Suprapubic skin (tissue), 3 donors: ENCODE data around the gene PKP3.

Experiments used
- CTCF ChIP-seq, 2 donors: fragments of 200-600 bp in 1 of 2; fragments of 450-650 bp in 1 of 2; sonication (generic) in 1 of 2; IDR thresholded peaks; one replicate each; pipeline ENCODE4 v1.5.1; 2016 to 2019; ENCODE audit warnings: antibody characterized with exemption in 2 of 2, mild to moderate bottlenecking in 1 of 2, moderate library complexity in 1 of 2
- POLR2AphosphoS5 ChIP-seq, 3 donors: sonication (generic); formaldehyde crosslinking; IDR thresholded peaks; one replicate each; pipeline ENCODE4 v1.6.1; 2017; ENCODE audit warnings: antibody characterized with exemption in 3 of 3

- TF ChIP-seq POLR2AphosphoS5 (IDR thresholded peaks at IDR 0.05) (no peak), CTCF (IDR thresholded peaks at IDR 0.05) (no peak)
These were observed 26.3 kb downstream of the PKP3 start for GRCh38 chr11:420054-420910.
